A673 (cell line): Measurements from ENCODE around the gene CRNN.

Experiments
- CTCF ChIP-seq: fragments of 300-800, 200-600 bp; sonication (generic); conservative IDR thresholded peaks from 2 replicates; pipeline ENCODE4 v1.5.1; 2017; ENCODE audit warnings: low read depth, mild to moderate bottlenecking, antibody characterized with exemption, low read length, moderate library complexity, mixed read lengths
- EZH2 ChIP-seq: fragments of 200-600 bp; sonication (generic); IDR thresholded peaks from 2 replicates; pipeline ENCODE4 v1.6.1; 2017; ENCODE audit warnings: borderline replicate concordance, low read depth, mild to moderate bottlenecking, mixed read lengths, antibody characterized with exemption, low read length; ENCODE audit not compliant: poor library complexity, severe bottlenecking

GRCh38 chr1:152448496-152448895 is 34.4 kb upstream of the CRNN start:
- no peak for TF ChIP-seq CTCF
- no peak for TF ChIP-seq EZH2
